H1 (cell line): Measurements from ENCODE around the gene GLB1L3. TPM values are rescaled to one million over a fixed set of nuclear protein-coding genes. Genes with fewer than 3 reads are reported as not detected.

ENCODE experiments used
- CTCF ChIA-PET: fragments of 300-600 bp; sonication (Branson Sonifier 250); formaldehyde crosslinking; loops from one replicate; lab custom pipeline; 2021; ENCODE audit not compliant: partially characterized antibody; lab: Charles Lee
- POLR2A ChIA-PET: fragments of 300-600 bp; sonication (Branson Sonifier 250); formaldehyde crosslinking; loops from one replicate; lab custom pipeline; 2021; ENCODE audit warnings: inconsistent platforms; ENCODE audit not compliant: partially characterized antibody; lab: Charles Lee
- DNase-seq, 2 experiments: peaks; one replicate each; pipeline versions ENCODE4 v3.0.0 to v3.0.0-alpha.2; 2010 to 2022; ENCODE audit warnings: low spot score in 2 of 2, low read depth in 1 of 2, mixed read lengths in 1 of 2
- FAIRE-seq: peaks from 2 replicates; lab custom pipeline; 2011; peaks lifted over from hg19 to GRCh38; lab: Jason Lieb, UNC
- H2AFZ ChIP-seq: 2 replicates; pipeline ENCODE4 v1.8.1; 2012; ENCODE audit warnings: low read length, inconsistent platforms
- H2AK5ac ChIP-seq: 2 replicates; pipeline ENCODE4 v1.6.1; 2013; ENCODE audit warnings: low read depth, low read length
- H2BK120ac ChIP-seq: replicated peaks from 2 replicates; pipeline ENCODE3; 2013; ENCODE audit warnings: low read depth, low read length, inconsistent platforms
- H2BK12ac ChIP-seq: 2 replicates; pipeline ENCODE4 v1.6.1; 2013; ENCODE audit warnings: low read depth, low read length
- H2BK15ac ChIP-seq: 2 replicates; pipeline ENCODE4 v1.6.1; 2013; ENCODE audit warnings: low read length
- H2BK20ac ChIP-seq: 2 replicates; pipeline ENCODE4 v1.6.1; 2013; ENCODE audit warnings: low read length
- H2BK5ac ChIP-seq: 2 replicates; pipeline ENCODE4 v1.6.1; 2013; ENCODE audit warnings: low read depth, low read length
- H3K14ac ChIP-seq: 2 replicates; pipeline ENCODE4 v1.6.1; 2013; ENCODE audit warnings: inconsistent platforms; ENCODE audit not compliant: insufficient read length
- H3K18ac ChIP-seq: 2 replicates; pipeline ENCODE4 v1.6.1; 2013; ENCODE audit warnings: low read length; ENCODE audit errors: extremely low read depth
- H3K23ac ChIP-seq: 2 replicates; pipeline ENCODE4 v1.6.1; 2013; ENCODE audit warnings: inconsistent platforms; ENCODE audit not compliant: insufficient read length
- H3K23me2 ChIP-seq: 2 replicates; pipeline ENCODE4 v1.6.1; 2013; ENCODE audit warnings: low read depth, low read length
- H3K27ac ChIP-seq: 2 replicates; pipeline ENCODE4 v1.6.1; 2011; ENCODE audit warnings: low read depth, low read length, inconsistent platforms
- H3K27me3 ChIP-seq, 4 experiments: replicated peaks in 1 of 4; 1 replicate in 1 of 4; 2 replicates in 3 of 4; pipeline versions ENCODE4 v1.6.1 to v1.8.1; 2011 to 2013; ENCODE audit warnings: low read length in 3 of 4, mild to moderate bottlenecking in 3 of 4, inconsistent platforms in 2 of 4, mixed read lengths in 2 of 4, moderate library complexity in 1 of 4; ENCODE audit not compliant: control insufficient read depth in 3 of 4, insufficient read depth in 3 of 4; ENCODE audit errors: extremely low read depth in 1 of 4
- H3K36me3 ChIP-seq, 4 experiments: 2 replicates each; pipeline versions ENCODE4 v1.6.1 to v1.8.1; 2011 to 2013; ENCODE audit warnings: mild to moderate bottlenecking in 4 of 4, low read length in 3 of 4, moderate library complexity in 2 of 4, control low read depth in 1 of 4, inconsistent platforms in 1 of 4; ENCODE audit not compliant: insufficient read depth in 4 of 4, control insufficient read depth in 2 of 4
- H3K4ac ChIP-seq: replicated peaks from 2 replicates; pipeline ENCODE3; 2013; ENCODE audit warnings: low read length, low read depth, mixed read lengths, inconsistent platforms; ENCODE audit not compliant: insufficient read length
- H3K4me1 ChIP-seq, 4 experiments: replicated peaks in 1 of 4; 1 replicate in 1 of 4; 2 replicates in 3 of 4; pipeline versions ENCODE4 v1.6.1 to v1.8.1; 2011 to 2013; ENCODE audit warnings: low read length in 3 of 4, inconsistent platforms in 2 of 4, mixed read lengths in 1 of 4; ENCODE audit not compliant: insufficient read depth in 4 of 4, control insufficient read depth in 3 of 4
- H3K4me2 ChIP-seq, 2 experiments: 2 replicates each; pipeline versions ENCODE4 v1.6.1 to v1.8.1; 2011 to 2013; ENCODE audit warnings: low read depth in 2 of 2, low read length in 2 of 2, control low read depth in 1 of 2, inconsistent platforms in 1 of 2, mild to moderate bottlenecking in 1 of 2; ENCODE audit not compliant: insufficient read depth in 1 of 2
- H3K4me3 ChIP-seq, 4 experiments: fragments of 200-600, 300-600 bp in 1 of 4; sonication (generic), shearing (Covaris generic), sonication (Bioruptor Twin) in 1 of 4; 2 replicates each; pipeline versions ENCODE4 v1.5.1 to v1.8.1; 2011 to 2016; ENCODE audit warnings: low read length in 4 of 4, low read depth in 3 of 4, control low read depth in 2 of 4, inconsistent platforms in 2 of 4, mild to moderate bottlenecking in 2 of 4, mixed read lengths in 1 of 4, moderate library complexity in 1 of 4; ENCODE audit not compliant: insufficient read depth in 2 of 4; ENCODE audit errors: extremely low read depth in 1 of 4
- H3K56ac ChIP-seq: replicated peaks from 2 replicates; pipeline ENCODE3; 2013; ENCODE audit warnings: low read depth, mild to moderate bottlenecking, mixed read lengths, low read length, inconsistent platforms; ENCODE audit not compliant: insufficient read length
- H3K79me1 ChIP-seq: 2 replicates; pipeline ENCODE4 v1.6.1; 2013; ENCODE audit warnings: low read depth, low read length, control low read depth
- H3K79me2 ChIP-seq, 2 experiments: 2 replicates each; pipeline versions ENCODE4 v1.6.1 to v1.8.1; 2012 to 2013; ENCODE audit warnings: low read length in 2 of 2, mild to moderate bottlenecking in 2 of 2, inconsistent platforms in 1 of 2; ENCODE audit not compliant: insufficient read depth in 2 of 2, control insufficient read depth in 1 of 2
- H3K9ac ChIP-seq, 4 experiments: replicated peaks in 1 of 4; 1 replicate in 1 of 4; 2 replicates in 3 of 4; pipeline versions ENCODE4 v1.6.1 to v1.8.1; 2011 to 2013; ENCODE audit warnings: low read depth in 3 of 4, low read length in 3 of 4, control low read depth in 2 of 4, mild to moderate bottlenecking in 2 of 4, moderate library complexity in 2 of 4, inconsistent platforms in 1 of 4; ENCODE audit errors: extremely low read depth in 1 of 4
- H3K9me3 ChIP-seq, 2 experiments: 2 replicates each; pipeline versions ENCODE4 v1.6.1 to v1.8.1; 2012 to 2013; ENCODE audit warnings: mild to moderate bottlenecking in 2 of 2, moderate library complexity in 2 of 2, control low read depth in 1 of 2, inconsistent platforms in 1 of 2, low read depth in 1 of 2, low read length in 1 of 2, mixed read lengths in 1 of 2; ENCODE audit not compliant: insufficient read depth in 2 of 2
- H4K20me1 ChIP-seq, 2 experiments: replicated peaks in 1 of 2; 2 replicates each; pipeline versions ENCODE3 to v1.8.1; 2011 to 2013; ENCODE audit warnings: inconsistent platforms in 2 of 2, low read length in 2 of 2, mild to moderate bottlenecking in 1 of 2; ENCODE audit not compliant: insufficient read depth in 2 of 2, control insufficient read depth in 1 of 2
- H4K5ac ChIP-seq: 2 replicates; pipeline ENCODE4 v1.6.1; 2013; ENCODE audit warnings: low read length, low read depth, mixed read lengths, inconsistent platforms; ENCODE audit not compliant: insufficient read length
- H4K8ac ChIP-seq: 2 replicates; pipeline ENCODE4 v1.8.0; 2013; ENCODE audit warnings: mild to moderate bottlenecking, moderate library complexity, low read length, inconsistent platforms; ENCODE audit not compliant: insufficient read depth; ENCODE audit errors: extremely low read depth
- H4K91ac ChIP-seq: replicated peaks from 2 replicates; pipeline ENCODE3; 2013; ENCODE audit warnings: low read length, mixed read lengths, inconsistent platforms; ENCODE audit not compliant: insufficient read length
- ASH2L ChIP-seq: fragments of 200-600, 300-600 bp; sonication (generic); IDR thresholded peaks from one replicate; pipeline ENCODE4 v1.7.1; 2017; ENCODE audit warnings: low read length
- CBX5 ChIP-seq: fragments of 300-800, 300-1000 bp; sonication (generic); IDR thresholded peaks from 2 replicates; pipeline ENCODE4 v1.7.1; 2016; ENCODE audit warnings: antibody characterized with exemption, low read length, low read depth
- CBX8 ChIP-seq: fragments of 300-800, 300-1000 bp; sonication (generic); IDR thresholded peaks from 2 replicates; pipeline ENCODE4 v1.7.1; 2016; ENCODE audit warnings: low read depth, low read length, borderline replicate concordance
- CTBP2 ChIP-seq: IDR thresholded peaks from 2 replicates; pipeline ENCODE4 v1.7.0; 2011; ENCODE audit warnings: borderline replicate concordance, mild to moderate bottlenecking, moderate library complexity, mixed read lengths, low read length; ENCODE audit not compliant: insufficient read depth, insufficient read length
- EZH2 ChIP-seq: fragments of 200-600 bp; sonication (generic); IDR thresholded peaks from 2 replicates; pipeline ENCODE4 v1.7.1; 2012; ENCODE audit warnings: low read depth, mild to moderate bottlenecking, moderate library complexity, low read length, inconsistent platforms; ENCODE audit not compliant: severe bottlenecking
- KDM1A ChIP-seq: fragments of 200-600, 300-600 bp; sonication (generic); IDR thresholded peaks from 2 replicates; pipeline ENCODE4 v1.7.1; 2016; ENCODE audit warnings: mild to moderate bottlenecking, low read length, borderline replicate concordance
- KDM4A ChIP-seq: IDR thresholded peaks from one replicate; pipeline ENCODE4 v1.7.1; 2012; ENCODE audit warnings: low read depth, mild to moderate bottlenecking, moderate library complexity, low read length, inconsistent platforms; ENCODE audit not compliant: severe bottlenecking
- MAFK ChIP-seq: IDR thresholded peaks from 2 replicates; pipeline ENCODE4 v1.6.1; 2012; ENCODE audit warnings: low read depth, mild to moderate bottlenecking, improper control_type of control experiment, low read length
- NRF1 ChIP-seq: IDR thresholded peaks from 2 replicates; pipeline ENCODE4 v1.6.1; 2011; ENCODE audit warnings: mild to moderate bottlenecking, low read depth, low read length, improper control_type of control experiment
- RAD21 ChIP-seq, 2 experiments: IDR thresholded peaks in 1 of 2; conservative IDR thresholded peaks in 1 of 2; 2 replicates each; pipeline ENCODE4 v1.6.1; 2011; ENCODE audit warnings: low read depth in 2 of 2, low read length in 2 of 2, improper control_type of control experiment in 1 of 2, inconsistent platforms in 1 of 2, mild to moderate bottlenecking in 1 of 2, moderate library complexity in 1 of 2
- SIRT6 ChIP-seq: IDR thresholded peaks from one replicate; pipeline ENCODE4 v1.7.1; 2012; ENCODE audit warnings: low read length, inconsistent platforms
- SUZ12 ChIP-seq: fragments of 200-600 bp; sonication (generic); IDR thresholded peaks from 2 replicates; pipeline ENCODE4 v1.6.1; 2012; ENCODE audit warnings: mild to moderate bottlenecking, inconsistent platforms, low read length, moderate library complexity, mixed read lengths
- TEAD4 ChIP-seq: IDR thresholded peaks from 2 replicates; pipeline ENCODE4 v1.6.1; 2012; ENCODE audit warnings: low read depth, low read length, inconsistent platforms, mixed read lengths
- ZNF274 ChIP-seq: IDR thresholded peaks from 2 replicates; pipeline ENCODE4 v1.7.0; 2012; ENCODE audit warnings: low read length, borderline replicate concordance; ENCODE audit errors: extremely low read depth
- WGBS, 2 experiments: shearing (Covaris generic) in 1 of 2; methylation state at CpG; one replicate each; pipeline versions ENCODE4 v1.1.6 to v1.1.7; 2013 to 2015; ENCODE audit warnings: low lambda C conversion rate in 2 of 2, mixed read lengths in 2 of 2, inconsistent platforms in 1 of 2, low coverage in 1 of 2, missing lambda C conversion rate in 1 of 2; ENCODE audit not compliant: insufficient replicate concordance in 2 of 2, insufficient coverage in 1 of 2, insufficient read length in 1 of 2; ENCODE audit errors: extremely low coverage in 1 of 2, missing lambda C conversion rate in 1 of 2; 5-methylcytosine and 5-hydroxymethylcytosine counted together
- polyA plus RNA-seq, 7 experiments: library from polyadenylated mRNA; depleted of rRNA in 3 of 7; stranded (reverse) in 5 of 7; unstranded in 2 of 7; fragments of >200 nt in 5 of 7; fragments of 200-250 nt in 2 of 7; gene quantifications; 1 replicate in 5 of 7; 2 replicates in 1 of 7; 4 replicates in 1 of 7; pipeline versions ENCODE4 v1.2.1 to v1.2.3, GENCODE V29; 2011 to 2013; ENCODE audit warnings: missing spikeins in 2 of 7, mixed read lengths in 2 of 7
- total RNA-seq: library from RNA; stranded (reverse); fragmentation: NEBNext Ultra II Directional; extraction: Animal tissue kit (Norgen Biotek cat#: 25700); gene quantifications from 2 replicates; pipeline ENCODE4 v1.2.1, GENCODE V29; 2021

The GLB1L3 gene
- total and polyA plus RNA-seq, 2 of the 8 experiments (the other 6 are each of a cell fraction or from before 2014, with no cell fraction given), result 14.9 to 33.2 TPM

- Histone ChIP-seq H3K56ac (no peak overlapping the region), H3K9me3 (no peaks in the 10 kb centered on the region), H2BK5ac (no peak overlapping the region), H3K79me1 (no peaks in the 10 kb centered on the region), H3K79me2 (no peaks in the 10 kb centered on the region), H3K4me2 (no peak overlapping the region), H4K5ac (no peak overlapping the region), H3K36me3 (no peaks in the 10 kb centered on the region), H2AFZ (no peak overlapping the region), H3K18ac (no peak overlapping the region), H3K4ac (no peak overlapping the region), H3K23me2 (peaks cover 3% of the 10 kb centered on the region; the same call in 1 of the 2 replicates), H3K23ac (no peak overlapping the region), H3K14ac (no peak overlapping the region), H3K9ac (no peak overlapping the region), H4K20me1 (no peaks in the 10 kb centered on the region), H3K27ac (no peak overlapping the region), H3K4me1 (peaks cover 0 to 4% (median 2%) of the 10 kb centered on the region in 4 experiments; a peak in 3 of 7 replicates), H2BK12ac (no peak overlapping the region), H3K4me3 (no peak overlapping the region), H4K91ac (no peak overlapping the region), H2AK5ac (no peak overlapping the region), H2BK20ac (no peak overlapping the region), H4K8ac (no peak overlapping the region), H2BK15ac (no peak overlapping the region), H2BK120ac (no peak overlapping the region), H3K27me3 (peaks cover 0 to 20% (median 13%) of the 10 kb centered on the region in 4 experiments; a peak in 5 of 7 replicates)
- FAIRE-seq (no peak), DNase-seq (no peak)
- WGBS, 2 experiments, result 77% methylated on average over 4 of the region's 4 CpGs; no CpG with 5 or more reads in 1 of the 2 experiments
- no peak for TF ChIP-seq SUZ12
- no peak for TF ChIP-seq SIRT6
- TF ChIP-seq EZH2, result no peak
- TF ChIP-seq KDM4A, result no peak
- TF ChIP-seq CTBP2, result no peak
- TF ChIP-seq MAFK, result no peak
- no peak for TF ChIP-seq NRF1
- no peak for TF ChIP-seq ZNF274
- no peak for TF ChIP-seq TEAD4
- no peak for TF ChIP-seq ASH2L
- TF ChIP-seq CBX5, result no peak
- TF ChIP-seq KDM1A, result no peak
- TF ChIP-seq CBX8, result no peak
- no peak for TF ChIP-seq RAD21 (IDR thresholded peaks at IDR 0.05 in 1 of 2, conservative IDR thresholded peaks at IDR 0.05 in 1 of 2; ENCODE audit: low read depth in 2 of 2, low read length in 2 of 2)
- CTCF ChIA-PET, result interaction anchor here (1.2 to 1.4 kb wide), 2 partner anchors 23 to 74 kb away, joined by 3 to 5 read pairs; no protein-coding TSS in a partner anchor
- POLR2A ChIA-PET, result no interaction called here
Measured at GRCh38 chr11:134337051-134337450, 60.9 kb downstream of the GLB1L3 start.
